Dendritic cell treated with granulocyte-macrophage colony-stimulating factor and Interleukin-4, amounts not matched to agents 40 ng/mL and 50 ng/mL, for 4 days (primary cell): Measurements from ENCODE around the gene DEFB126.

Experiments used
- H3K27ac Mint-ChIP-seq: one replicate; pipeline ENCODE4 v1.8.0; 2022; ENCODE audit warnings: mild to moderate bottlenecking, mixed read lengths
- H3K27me3 Mint-ChIP-seq: one replicate; pipeline ENCODE4 v1.8.0; 2022; ENCODE audit warnings: mild to moderate bottlenecking, mixed read lengths
- H3K36me3 Mint-ChIP-seq: one replicate; pipeline ENCODE4 v1.8.0; 2022; ENCODE audit warnings: low read depth, mixed read lengths
- H3K4me1 Mint-ChIP-seq: one replicate; pipeline ENCODE4 v1.8.0; 2022; ENCODE audit warnings: low read depth, mixed read lengths
- H3K4me3 Mint-ChIP-seq: one replicate; pipeline ENCODE4 v1.8.0; 2022; ENCODE audit warnings: mild to moderate bottlenecking, moderate library complexity, mixed read lengths
- H3K9me3 Mint-ChIP-seq: one replicate; pipeline ENCODE4 v1.8.0; 2022; ENCODE audit warnings: mixed read lengths
- intact Hi-C: fragments of 100-400 bp; cut with micrococcal nuclease; formaldehyde crosslinking; loops from one replicate; pipeline ENCODE4 v1.15.0; 2022

Gene DEFB126

GRCh38 chr20:168876-169275, 26.5 kb downstream of the DEFB126 start:
- H3K36me3 Mint-ChIP-seq = no peaks in the 10 kb centered on the region

DNA sequence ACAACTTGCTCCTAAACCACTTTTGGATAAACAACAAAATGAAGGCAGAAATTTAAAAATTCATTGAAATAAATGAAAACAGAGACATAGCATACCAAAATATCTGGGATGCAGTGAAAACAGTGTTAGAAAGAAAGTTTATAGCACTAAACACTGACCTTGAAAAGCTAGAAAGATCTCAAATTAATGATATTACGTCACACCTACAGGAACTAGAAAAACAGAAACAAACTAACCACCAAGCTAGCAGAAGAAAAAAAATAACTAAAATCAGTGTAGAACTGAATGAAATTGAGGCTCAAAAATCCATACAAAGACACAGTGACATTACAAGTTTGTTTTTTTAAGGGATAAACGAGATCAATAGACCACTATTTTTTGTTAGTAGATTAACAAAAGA, 41.9 kb downstream of the DEFB126 start:
- H3K27ac Mint-ChIP-seq = no peak overlapping the region
- peaks cover 13% of the 10 kb centered on the region for H3K9me3 Mint-ChIP-seq
- H3K4me3 Mint-ChIP-seq = no peak overlapping the region
- peaks cover 28% of the 10 kb centered on the region for H3K27me3 Mint-ChIP-seq
- no peaks in the 10 kb centered on the region for H3K4me1 Mint-ChIP-seq
- no peaks in the 10 kb centered on the region for H3K36me3 Mint-ChIP-seq
- intact Hi-C loops = no loop called here

More at GRCh38 chr20:168876-169275, 26.5 kb downstream of the DEFB126 start:
- intact Hi-C loops = no loop called here
- Mint-ChIP-seq H3K4me3 (no peak overlapping the region), H3K27ac (no peak overlapping the region), H3K4me1 (no peaks in the 10 kb centered on the region), H3K9me3 (no peaks in the 10 kb centered on the region), H3K27me3 (peaks cover 7% of the 10 kb centered on the region)

DNA sequence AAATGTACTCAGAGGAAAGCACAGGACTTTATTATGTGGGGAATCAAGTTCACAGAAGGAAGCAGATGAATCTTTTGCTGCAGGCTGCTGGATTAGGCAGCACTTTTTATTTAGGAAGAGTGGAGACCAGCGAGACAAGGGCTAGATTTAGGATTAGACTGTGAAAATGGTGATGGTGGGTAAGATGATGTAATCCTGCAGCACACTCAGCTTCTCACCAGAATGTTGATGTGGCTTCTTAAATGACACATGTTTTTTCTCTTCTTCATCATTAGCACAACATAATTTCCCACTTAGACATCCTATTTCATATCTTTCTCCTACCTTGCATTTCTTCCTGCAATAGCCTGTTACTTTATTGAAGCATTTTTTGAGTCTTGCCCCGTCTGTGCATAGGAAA, 45.3 kb downstream of the DEFB126 start:
- intact Hi-C loops = no loop called here
- Mint-ChIP-seq H3K9me3 (peaks cover 25% of the 10 kb centered on the region), H3K27me3 (peaks cover 29% of the 10 kb centered on the region), H3K36me3 (no peaks in the 10 kb centered on the region), H3K4me1 (no peaks in the 10 kb centered on the region), H3K4me3 (no peak overlapping the region), H3K27ac (no peak overlapping the region)

GRCh38 chr20:189611-190010, 47.2 kb downstream of the DEFB126 start, which contains the start of gene DEFB128:
Gene DEFB128, minus strand, starts transcription at chr20:189711. Its CDS starts 88 bp downstream, at chr20:189623.
- Mint-ChIP-seq H3K27ac (no peak within 1 kb of the TSS), H3K9me3 (peaks cover 21% of the 10 kb centered on the region), H3K36me3 (no peaks in the 10 kb centered on the region), H3K27me3 (peaks cover 21% of the 10 kb centered on the region), H3K4me1 (no peaks in the 10 kb centered on the region), H3K4me3 (no peak within 1 kb of the TSS)
- intact Hi-C loops = no loop called here
